IMR-90 (cell line): ENCODE measurements around the gene SIK3. TPM values are rescaled to one million over a fixed set of nuclear protein-coding genes. Genes with fewer than 3 reads are reported as not detected.

ENCODE experiments used
- ATAC-seq: fragments of 200-7000 bp; cut with Tn5 transposase; 2 replicates; pipeline ENCODE4 v1.9.1; 2020; ENCODE audit warnings: low read depth, mild to moderate bottlenecking, moderate library complexity
- BruUV-seq: library from RNA; stranded (reverse); fragments of 400-500 nt; replicated peaks from 2 replicates; lab custom pipeline; 2021; lab: Mats Ljungman, UMichigan
- CTCF ChIA-PET: fragments of 300-600 bp; formaldehyde crosslinking; extraction: SDS; loops from one replicate; lab custom pipeline; 2021; ENCODE audit warnings: antibody characterized with exemption; lab: Yijun Ruan, JAX
- POLR2A ChIA-PET: fragments of 300-600 bp; sonication (Branson Sonifier 250); formaldehyde crosslinking; loops from one replicate; lab custom pipeline; 2022; ENCODE audit warnings: antibody characterized with exemption; ENCODE audit not compliant: unreplicated experiment; lab: Charles Lee
- DNase-seq: peaks from one replicate; pipeline ENCODE4 v3.0.0; 2013
- H2AFZ ChIP-seq: replicated peaks from 2 replicates; pipeline ENCODE3; 2013; ENCODE audit warnings: low read length, mild to moderate bottlenecking; ENCODE audit not compliant: poor library complexity
- H2AK5ac ChIP-seq: 2 replicates; pipeline ENCODE4 v1.6.1; 2013; ENCODE audit warnings: low read depth, low read length, inconsistent platforms
- H2AK9ac ChIP-seq: replicated peaks from 2 replicates; pipeline ENCODE3; 2013; ENCODE audit warnings: mild to moderate bottlenecking, low read depth, low read length, moderate library complexity; ENCODE audit not compliant: poor library complexity
- H2BK120ac ChIP-seq: 2 replicates; pipeline ENCODE4 v1.6.1; 2013; ENCODE audit warnings: low read depth, low read length, inconsistent platforms
- H2BK15ac ChIP-seq: 3 replicates; pipeline ENCODE4 v1.6.1; 2013; ENCODE audit warnings: low read depth, low read length, inconsistent platforms
- H2BK20ac ChIP-seq: 2 replicates; pipeline ENCODE4 v1.6.1; 2013; ENCODE audit warnings: low read depth, mild to moderate bottlenecking, inconsistent platforms, low read length, moderate library complexity
- H2BK5ac ChIP-seq: 2 replicates; pipeline ENCODE4 v1.6.1; 2013; ENCODE audit warnings: mild to moderate bottlenecking, low read depth, low read length, inconsistent platforms; ENCODE audit not compliant: poor library complexity, severe bottlenecking
- H3K14ac ChIP-seq: replicated peaks from 2 replicates; pipeline ENCODE4 v1.6.1; 2013; ENCODE audit warnings: low read depth, low read length, inconsistent platforms
- H3K18ac ChIP-seq: 2 replicates; pipeline ENCODE4 v1.6.1; 2013; ENCODE audit warnings: low read depth, low read length, control low read depth
- H3K23ac ChIP-seq: 2 replicates; pipeline ENCODE4 v1.6.1; 2013; ENCODE audit warnings: low read depth, low read length, inconsistent platforms
- H3K27ac ChIP-seq: 2 replicates; pipeline ENCODE4 v1.5.1; 2013; ENCODE audit warnings: mild to moderate bottlenecking, control low read depth, low read length; ENCODE audit not compliant: insufficient read depth
- H3K27me3 ChIP-seq: 2 replicates; pipeline ENCODE4 v1.6.1; 2013; ENCODE audit warnings: low read length; ENCODE audit not compliant: control insufficient read depth, insufficient read depth
- H3K36me3 ChIP-seq: 2 replicates; pipeline ENCODE4 v1.6.1; 2013; ENCODE audit warnings: low read length, mixed read lengths; ENCODE audit not compliant: control insufficient read depth, insufficient read depth
- H3K4ac ChIP-seq: 2 replicates; pipeline ENCODE4 v1.6.1; 2013; ENCODE audit warnings: low read depth, low read length, inconsistent platforms
- H3K4me1 ChIP-seq: 2 replicates; pipeline ENCODE4 v1.6.1; 2013; ENCODE audit warnings: low read length, mixed read lengths; ENCODE audit not compliant: control insufficient read depth, insufficient read depth
- H3K4me2 ChIP-seq: 2 replicates; pipeline ENCODE4 v1.6.1; 2013; ENCODE audit warnings: low read depth, mild to moderate bottlenecking, control low read depth, low read length, moderate library complexity
- H3K4me3 ChIP-seq: 2 replicates; pipeline ENCODE4 v1.5.1; 2013; ENCODE audit warnings: low read depth, mild to moderate bottlenecking, control low read depth, low read length, moderate library complexity; ENCODE audit not compliant: insufficient read depth
- H3K56ac ChIP-seq: 2 replicates; pipeline ENCODE4 v1.6.1; 2013; ENCODE audit warnings: low read length, inconsistent platforms; ENCODE audit not compliant: insufficient read depth; ENCODE audit errors: extremely low read depth
- H3K79me1 ChIP-seq, 2 experiments: 2 replicates each; pipeline ENCODE4 v1.6.1; 2013; ENCODE audit warnings: low read length in 2 of 2, inconsistent platforms in 1 of 2, low read depth in 1 of 2
- H3K9ac ChIP-seq: 2 replicates; pipeline ENCODE4 v1.6.1; 2013; ENCODE audit warnings: low read depth, low read length, control low read depth
- H3K9me1 ChIP-seq: 2 replicates; pipeline ENCODE4 v1.6.1; 2013; ENCODE audit warnings: low read length, inconsistent platforms; ENCODE audit not compliant: insufficient read depth
- H3K9me3 ChIP-seq: 2 replicates; pipeline ENCODE4 v1.6.1; 2013; ENCODE audit warnings: low read length; ENCODE audit not compliant: control insufficient read depth, insufficient read depth
- H4K20me1 ChIP-seq: 2 replicates; pipeline ENCODE4 v1.6.1; 2013; ENCODE audit warnings: low read length, inconsistent platforms; ENCODE audit not compliant: insufficient read depth
- H4K5ac ChIP-seq: 2 replicates; pipeline ENCODE4 v1.6.1; 2013; ENCODE audit warnings: mild to moderate bottlenecking, low read depth, low read length, control low read depth
- H4K8ac ChIP-seq, 2 experiments: 2 replicates each; pipeline ENCODE4 v1.6.1; 2013; ENCODE audit warnings: low read depth in 2 of 2, low read length in 2 of 2, control low read depth in 1 of 2, inconsistent platforms in 1 of 2
- H4K91ac ChIP-seq: 2 replicates; pipeline ENCODE4 v1.6.1; 2013; ENCODE audit warnings: low read depth, low read length, inconsistent platforms; ENCODE audit not compliant: insufficient read depth
- BHLHE40 ChIP-seq: fragments of 150-350 bp; IDR thresholded peaks from 2 replicates; pipeline ENCODE4 v1.6.1; 2016; ENCODE audit warnings: mild to moderate bottlenecking, low read depth, low read length
- CEBPB ChIP-seq: IDR thresholded peaks from 2 replicates; pipeline ENCODE4 v1.6.1; 2012; ENCODE audit warnings: low read depth, low read length, improper control_type of control experiment
- CHD1 ChIP-seq: IDR thresholded peaks from 2 replicates; pipeline ENCODE4 v1.6.1; 2012; ENCODE audit warnings: low read depth, low read length, improper control_type of control experiment
- FOS ChIP-seq: fragments of 150-350 bp; IDR thresholded peaks from 2 replicates; pipeline ENCODE4 v1.6.1; 2016; ENCODE audit warnings: low read depth, low read length
- MAFK ChIP-seq: IDR thresholded peaks from 2 replicates; pipeline ENCODE4 v1.6.1; 2012; ENCODE audit warnings: low read depth, low read length, improper control_type of control experiment
- MAZ ChIP-seq: IDR thresholded peaks from 2 replicates; pipeline ENCODE4 v1.6.1; 2012; ENCODE audit warnings: low read depth, mild to moderate bottlenecking, low read length, improper control_type of control experiment, moderate library complexity, borderline replicate concordance
- MXI1 ChIP-seq: IDR thresholded peaks from 2 replicates; pipeline ENCODE4 v1.6.1; 2012; ENCODE audit warnings: low read depth, mild to moderate bottlenecking, low read length, moderate library complexity, borderline replicate concordance
- NFE2L2 ChIP-seq: fragments of 150-350 bp; IDR thresholded peaks from 2 replicates; pipeline ENCODE4 v1.6.1; 2016; ENCODE audit warnings: low read depth, mild to moderate bottlenecking, low read length
- POLR2A ChIP-seq: IDR thresholded peaks from 2 replicates; pipeline ENCODE4 v1.6.1; 2012; ENCODE audit warnings: mild to moderate bottlenecking, low read depth, low read length
- RAD21 ChIP-seq: IDR thresholded peaks from 2 replicates; pipeline ENCODE4 v1.6.1; 2012; ENCODE audit warnings: low read length, improper control_type of control experiment
- RCOR1 ChIP-seq: IDR thresholded peaks from 2 replicates; pipeline ENCODE4 v1.6.1; 2012; ENCODE audit warnings: mild to moderate bottlenecking, low read length, improper control_type of control experiment; ENCODE audit not compliant: insufficient replicate concordance
- RFX5 ChIP-seq: IDR thresholded peaks from 2 replicates; pipeline ENCODE4 v1.8.0; 2012; ENCODE audit warnings: low read depth, mild to moderate bottlenecking, low read length, moderate library complexity
- SMC3 ChIP-seq: fragments of 150-350 bp; IDR thresholded peaks from 2 replicates; pipeline ENCODE4 v1.6.1; 2016; ENCODE audit warnings: low read depth, mild to moderate bottlenecking, antibody characterized with exemption, low read length, moderate library complexity
- WGBS, 2 experiments: methylation state at CpG; one replicate each; pipeline versions ENCODE4 v1.1.5 to v1.1.7; 2013; ENCODE audit warnings: missing lambda C conversion rate in 2 of 2; ENCODE audit not compliant: insufficient read length in 1 of 2; ENCODE audit errors: extremely low coverage in 2 of 2; 5-methylcytosine and 5-hydroxymethylcytosine counted together
- dilution Hi-C: fragments of 300-500 bp; cut with HindIII; formaldehyde crosslinking; loops from one replicate; pipeline ENCODE4 v1.14.3; 2018; ENCODE audit warnings: low sequenced_read_pairs; ENCODE audit not compliant: unreplicated experiment
- in situ Hi-C: fragments of 300-500 bp; cut with MboI; formaldehyde crosslinking; loops from 3 replicates; pipeline ENCODE4 v1.14.3; 2019; ENCODE audit warnings: low sequenced_read_pairs, inconsistent platforms, mixed read lengths
- intact Hi-C: fragments of 100-400 bp; cut with micrococcal nuclease; formaldehyde crosslinking; loops from 2 replicates; pipeline ENCODE4 v1.10.0; 2022
- polyA plus RNA-seq, 3 experiments: library from polyadenylated mRNA; depleted of rRNA; stranded (reverse); fragments of >200 nt; gene quantifications; 2 replicates each; pipeline ENCODE4 v1.2.3, GENCODE V29; 2012; ENCODE audit warnings: low replicate concordance in 1 of 3
- total RNA-seq: library from RNA; depleted of rRNA; stranded (reverse); fragments of >200 nt; gene quantifications from 2 replicates; pipeline ENCODE4 v1.2.3, GENCODE V29; 2012
- TF ChIP-seq, protein P1 (sequence below): conservative IDR thresholded peaks from 2 replicates; pipeline ENCODE4 v1.5.1; 2012; ENCODE audit warnings: mild to moderate bottlenecking, low read depth, low read length, improper control_type of control experiment
- TF ChIP-seq, protein P2 (sequence below): fragments of 150-350 bp; IDR thresholded peaks from 2 replicates; pipeline ENCODE4 v1.6.1; 2016; ENCODE audit warnings: low read depth, mild to moderate bottlenecking, low read length, moderate library complexity, borderline replicate concordance

Gene SIK3
- total and polyA plus RNA-seq, 2 of the 4 experiments (the other 2 are of a cell fraction), result 8.2 to 9.1 TPM

DNA sequence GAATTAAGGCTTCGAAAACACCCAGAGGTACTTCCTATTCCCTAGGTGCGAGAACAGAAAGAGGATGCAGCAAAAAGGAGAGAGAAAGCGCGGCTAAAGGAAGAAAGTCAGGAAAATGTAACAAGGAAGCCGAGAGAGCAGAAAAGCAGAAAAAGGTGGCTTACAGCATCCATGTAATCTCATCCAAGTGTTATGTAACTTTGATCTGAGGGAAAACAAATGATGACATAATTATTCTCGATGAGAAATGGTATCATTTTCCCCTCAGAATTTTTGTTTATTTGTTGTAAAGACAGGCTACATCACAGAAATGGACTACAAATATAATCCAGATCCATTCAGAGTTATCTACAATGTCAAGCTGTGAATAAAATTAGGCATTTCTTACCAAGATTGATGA, 191.7 kb downstream of the SIK3 start:
- no peak overlapping the region for H4K5ac ChIP-seq
- ATAC-seq (no peak), DNase-seq (no peak)
- no peak overlapping the region for H2AFZ ChIP-seq
- no peak overlapping the region for H4K91ac ChIP-seq
- no peaks in the 10 kb centered on the region for H3K36me3 ChIP-seq
- H3K14ac ChIP-seq, result no peak overlapping the region
- no peak overlapping the region for H3K9ac ChIP-seq
- H2BK5ac ChIP-seq, result no peak overlapping the region
- CTCF ChIA-PET, result no interaction called here
- no peak overlapping the region for H2BK120ac ChIP-seq
- WGBS, 2 experiments, result 100% methylated on average over 1 of the region's 6 CpGs; no CpG with 5 or more reads in 1 of the 2 experiments
- dilution Hi-C loops (no loop called here), intact Hi-C loops (no loop called here), in situ Hi-C loops (no loop called here)
- peaks cover 9% of the 10 kb centered on the region for H3K4me1 ChIP-seq
- peaks cover 3% of the 10 kb centered on the region; the same call in 1 of the 2 replicates for H4K20me1 ChIP-seq
- H2BK20ac ChIP-seq, result no peak overlapping the region
- H2AK5ac ChIP-seq, result no peak overlapping the region
- no peak overlapping the region for H3K27ac ChIP-seq
- no TSS peak for BruUV-seq
- H3K4ac ChIP-seq, result no peak overlapping the region
- H3K4me2 ChIP-seq, result no peak overlapping the region
- no peak for TF ChIP-seq RAD21
- no peak for TF ChIP-seq SMC3
- no peak for TF ChIP-seq FOS
- no peak for TF ChIP-seq NFE2L2
- TF ChIP-seq, protein P1, sequence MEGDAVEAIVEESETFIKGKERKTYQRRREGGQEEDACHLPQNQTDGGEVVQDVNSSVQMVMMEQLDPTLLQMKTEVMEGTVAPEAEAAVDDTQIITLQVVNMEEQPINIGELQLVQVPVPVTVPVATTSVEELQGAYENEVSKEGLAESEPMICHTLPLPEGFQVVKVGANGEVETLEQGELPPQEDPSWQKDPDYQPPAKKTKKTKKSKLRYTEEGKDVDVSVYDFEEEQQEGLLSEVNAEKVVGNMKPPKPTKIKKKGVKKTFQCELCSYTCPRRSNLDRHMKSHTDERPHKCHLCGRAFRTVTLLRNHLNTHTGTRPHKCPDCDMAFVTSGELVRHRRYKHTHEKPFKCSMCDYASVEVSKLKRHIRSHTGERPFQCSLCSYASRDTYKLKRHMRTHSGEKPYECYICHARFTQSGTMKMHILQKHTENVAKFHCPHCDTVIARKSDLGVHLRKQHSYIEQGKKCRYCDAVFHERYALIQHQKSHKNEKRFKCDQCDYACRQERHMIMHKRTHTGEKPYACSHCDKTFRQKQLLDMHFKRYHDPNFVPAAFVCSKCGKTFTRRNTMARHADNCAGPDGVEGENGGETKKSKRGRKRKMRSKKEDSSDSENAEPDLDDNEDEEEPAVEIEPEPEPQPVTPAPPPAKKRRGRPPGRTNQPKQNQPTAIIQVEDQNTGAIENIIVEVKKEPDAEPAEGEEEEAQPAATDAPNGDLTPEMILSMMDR, result no peak
- TF ChIP-seq MAFK, result no peak
- no peak for TF ChIP-seq BHLHE40
- TF ChIP-seq CHD1, result no peak
- no peak for TF ChIP-seq CEBPB
- no peak for TF ChIP-seq MAZ
- TF ChIP-seq RCOR1, result no peak
- TF ChIP-seq MXI1, result no peak
- TF ChIP-seq POLR2A, result no peak
- TF ChIP-seq, protein P2, sequence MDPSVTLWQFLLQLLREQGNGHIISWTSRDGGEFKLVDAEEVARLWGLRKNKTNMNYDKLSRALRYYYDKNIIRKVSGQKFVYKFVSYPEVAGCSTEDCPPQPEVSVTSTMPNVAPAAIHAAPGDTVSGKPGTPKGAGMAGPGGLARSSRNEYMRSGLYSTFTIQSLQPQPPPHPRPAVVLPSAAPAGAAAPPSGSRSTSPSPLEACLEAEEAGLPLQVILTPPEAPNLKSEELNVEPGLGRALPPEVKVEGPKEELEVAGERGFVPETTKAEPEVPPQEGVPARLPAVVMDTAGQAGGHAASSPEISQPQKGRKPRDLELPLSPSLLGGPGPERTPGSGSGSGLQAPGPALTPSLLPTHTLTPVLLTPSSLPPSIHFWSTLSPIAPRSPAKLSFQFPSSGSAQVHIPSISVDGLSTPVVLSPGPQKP, result no peak
- no peak for TF ChIP-seq RFX5
- no peak overlapping the region for H3K23ac ChIP-seq
- POLR2A ChIA-PET, result no interaction called here
- H3K27me3 ChIP-seq, result no peaks in the 10 kb centered on the region
- H3K9me3 ChIP-seq, result no peaks in the 10 kb centered on the region
- H3K18ac ChIP-seq, result no peak overlapping the region
- H3K9me1 ChIP-seq, result peaks cover 5% of the 10 kb centered on the region; the same call in 1 of the 2 replicates
- no peak overlapping the region for H2BK15ac ChIP-seq
- peaks cover 5 to 15% of the 10 kb centered on the region in 2 experiments; a peak in 3 of 4 replicates for H3K79me1 ChIP-seq
- no peak overlapping the region for H2AK9ac ChIP-seq
- no peak overlapping the region for H3K4me3 ChIP-seq
- no peak overlapping the region for H4K8ac ChIP-seq
- no peak overlapping the region for H3K56ac ChIP-seq
